Ishikawa (cell line): Measurements from ENCODE around the gene PRXL2A.

Experiments
- CEBPB ChIP-seq: IDR thresholded peaks from 2 replicates; pipeline ENCODE4 v1.6.1; 2012
- CREB1 ChIP-seq: IDR thresholded peaks from 2 replicates; pipeline ENCODE4 v1.6.1; 2012; ENCODE audit warnings: low read depth
- EGR1 ChIP-seq: IDR thresholded peaks from 2 replicates; pipeline ENCODE4 v1.6.1; 2012
- EP300 ChIP-seq: IDR thresholded peaks from 2 replicates; pipeline ENCODE4 v1.6.1; 2012; ENCODE audit warnings: borderline replicate concordance
- FOXM1 ChIP-seq: IDR thresholded peaks from 2 replicates; pipeline ENCODE4 v1.6.1; 2012; ENCODE audit warnings: low read depth, borderline replicate concordance
- MAX ChIP-seq: IDR thresholded peaks from 2 replicates; pipeline ENCODE4 v1.6.1; 2012
- NFIC ChIP-seq: IDR thresholded peaks from 2 replicates; pipeline ENCODE4 v1.6.1; 2012
- RAD21 ChIP-seq: IDR thresholded peaks from 2 replicates; pipeline ENCODE4 v1.6.1; 2012; ENCODE audit warnings: low read depth
- REST ChIP-seq: IDR thresholded peaks from 2 replicates; pipeline ENCODE4 v1.6.1; 2012; ENCODE audit warnings: low read depth, mild to moderate bottlenecking
- TAF1 ChIP-seq: IDR thresholded peaks from 2 replicates; pipeline ENCODE4 v1.6.1; 2012; ENCODE audit warnings: low read depth, mild to moderate bottlenecking
- TCF12 ChIP-seq: IDR thresholded peaks from 2 replicates; pipeline ENCODE4 v1.6.1; 2012; ENCODE audit warnings: low read depth
- TEAD4 ChIP-seq: IDR thresholded peaks from 2 replicates; pipeline ENCODE4 v1.6.1; 2012
- USF1 ChIP-seq: IDR thresholded peaks from 2 replicates; pipeline ENCODE4 v1.6.1; 2012
- YY1 ChIP-seq: IDR thresholded peaks from 2 replicates; pipeline ENCODE4 v1.6.1; 2012; ENCODE audit warnings: low read depth
- ZBTB7A ChIP-seq: IDR thresholded peaks from 2 replicates; pipeline ENCODE4 v1.6.1; 2012; ENCODE audit warnings: low read depth

PRXL2A gene

GRCh38 chr10:80484676-80485075 lies 76.3 kb downstream of the PRXL2A start:
- no peak for TF ChIP-seq NFIC
- no peak for TF ChIP-seq EP300
- no peak for TF ChIP-seq FOXM1
- no peak for TF ChIP-seq TAF1
- no peak for TF ChIP-seq ZBTB7A
- no peak for TF ChIP-seq TCF12
- TF ChIP-seq EGR1: no peak
- TF ChIP-seq USF1: no peak
- no peak for TF ChIP-seq RAD21
- TF ChIP-seq MAX: no peak
- no peak for TF ChIP-seq CREB1
- no peak for TF ChIP-seq YY1
- TF ChIP-seq TEAD4: no peak

GRCh38 chr10:80485076-80485945 lies 77.0 kb downstream of the PRXL2A start:
- TF ChIP-seq TCF12: no peak
- TF ChIP-seq CREB1: no peak
- TF ChIP-seq REST: no peak
- no peak for TF ChIP-seq MAX
- TF ChIP-seq EP300: no peak
- no peak for TF ChIP-seq NFIC
- TF ChIP-seq YY1: no peak
- TF ChIP-seq FOXM1: no peak
- TF ChIP-seq EGR1: no peak
- TF ChIP-seq USF1: no peak
- no peak for TF ChIP-seq TEAD4

- TF ChIP-seq CREB1: no peak
- TF ChIP-seq TCF12: no peak
- TF ChIP-seq EGR1: no peak
- no peak for TF ChIP-seq CEBPB
- TF ChIP-seq NFIC: no peak
Observed at GRCh38 chr10:80485946-80486764, 77.8 kb downstream of the PRXL2A start.
